GM12873 (cell line): ENCODE measurements around the gene ANKRD27.
A peak's percentile ranks its signal among the peaks of the same experiment; 100 is the strongest.

Source experiments
- TF ChIP-seq, protein P1 (sequence below): IDR thresholded peaks from 2 replicates; pipeline ENCODE4 v1.5.1; 2012; ENCODE audit warnings: low read depth, mild to moderate bottlenecking, moderate library complexity, low read length, control low read depth; ENCODE audit not compliant: insufficient read depth; ENCODE audit errors: missing control alignments

The ANKRD27 gene

DNA sequence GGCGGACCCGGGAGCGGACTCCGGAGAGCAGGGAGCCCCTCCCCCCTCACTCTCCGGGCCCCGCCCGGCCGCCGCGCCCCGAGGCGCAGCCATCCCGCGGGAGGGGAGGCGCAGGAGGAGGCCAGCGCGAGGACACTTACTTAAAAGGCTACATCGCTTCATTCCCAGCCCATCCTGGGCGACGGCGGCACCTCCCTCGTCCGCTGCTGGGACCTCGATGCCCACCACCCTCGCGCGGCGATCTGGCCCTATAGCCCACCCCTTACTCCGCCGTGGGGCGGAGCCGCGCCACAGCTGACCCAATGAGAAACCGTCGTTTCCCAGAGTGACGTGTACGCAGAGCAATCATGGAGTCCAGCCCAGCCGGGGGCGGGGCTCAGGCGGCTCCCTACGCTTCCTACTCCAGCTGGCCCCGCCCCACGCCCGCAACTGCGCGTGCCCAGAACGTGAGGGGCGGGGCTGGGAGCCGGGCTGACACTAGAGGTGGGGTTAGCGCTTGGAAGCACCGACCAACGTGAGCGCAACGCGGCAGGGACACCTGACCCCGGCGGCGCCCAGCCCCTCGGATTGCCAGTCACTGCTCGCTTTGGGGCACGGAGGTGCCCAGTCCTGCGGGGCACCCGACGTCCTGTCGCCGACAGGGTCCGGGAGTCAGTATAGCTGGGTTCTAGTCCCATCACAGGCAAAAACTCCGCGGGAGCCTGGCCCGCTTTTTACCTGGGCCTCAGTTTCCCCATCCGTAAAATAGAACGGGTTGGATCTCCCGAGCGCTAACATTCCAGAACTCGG is at the start of gene ANKRD27:
Gene ANKRD27, minus strand, starts transcription at position 250 of the 789 bp plus-strand sequence. CDS start 16,165 bp downstream, outside the sequence.
- TF ChIP-seq, protein P1, sequence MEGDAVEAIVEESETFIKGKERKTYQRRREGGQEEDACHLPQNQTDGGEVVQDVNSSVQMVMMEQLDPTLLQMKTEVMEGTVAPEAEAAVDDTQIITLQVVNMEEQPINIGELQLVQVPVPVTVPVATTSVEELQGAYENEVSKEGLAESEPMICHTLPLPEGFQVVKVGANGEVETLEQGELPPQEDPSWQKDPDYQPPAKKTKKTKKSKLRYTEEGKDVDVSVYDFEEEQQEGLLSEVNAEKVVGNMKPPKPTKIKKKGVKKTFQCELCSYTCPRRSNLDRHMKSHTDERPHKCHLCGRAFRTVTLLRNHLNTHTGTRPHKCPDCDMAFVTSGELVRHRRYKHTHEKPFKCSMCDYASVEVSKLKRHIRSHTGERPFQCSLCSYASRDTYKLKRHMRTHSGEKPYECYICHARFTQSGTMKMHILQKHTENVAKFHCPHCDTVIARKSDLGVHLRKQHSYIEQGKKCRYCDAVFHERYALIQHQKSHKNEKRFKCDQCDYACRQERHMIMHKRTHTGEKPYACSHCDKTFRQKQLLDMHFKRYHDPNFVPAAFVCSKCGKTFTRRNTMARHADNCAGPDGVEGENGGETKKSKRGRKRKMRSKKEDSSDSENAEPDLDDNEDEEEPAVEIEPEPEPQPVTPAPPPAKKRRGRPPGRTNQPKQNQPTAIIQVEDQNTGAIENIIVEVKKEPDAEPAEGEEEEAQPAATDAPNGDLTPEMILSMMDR: peak; percentile 9

DNA sequence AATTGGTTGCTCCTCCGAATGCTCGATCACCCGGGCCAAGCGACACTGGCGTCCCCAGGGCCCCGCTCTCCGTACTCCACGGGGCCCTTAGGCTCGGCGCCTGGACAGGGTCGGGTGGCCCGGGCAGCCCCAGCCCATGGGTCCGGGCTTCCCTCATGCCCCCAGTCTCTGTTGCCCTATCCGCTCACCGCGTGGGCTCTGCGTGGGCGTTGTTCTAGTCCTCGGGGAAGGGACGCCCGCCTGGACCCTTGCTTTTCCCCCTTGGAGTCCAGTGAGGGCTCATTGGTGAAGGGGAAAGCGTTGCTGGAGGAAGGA is 45.9 kb upstream of the ANKRD27 start:
- TF ChIP-seq, protein P1: no peak

DNA sequence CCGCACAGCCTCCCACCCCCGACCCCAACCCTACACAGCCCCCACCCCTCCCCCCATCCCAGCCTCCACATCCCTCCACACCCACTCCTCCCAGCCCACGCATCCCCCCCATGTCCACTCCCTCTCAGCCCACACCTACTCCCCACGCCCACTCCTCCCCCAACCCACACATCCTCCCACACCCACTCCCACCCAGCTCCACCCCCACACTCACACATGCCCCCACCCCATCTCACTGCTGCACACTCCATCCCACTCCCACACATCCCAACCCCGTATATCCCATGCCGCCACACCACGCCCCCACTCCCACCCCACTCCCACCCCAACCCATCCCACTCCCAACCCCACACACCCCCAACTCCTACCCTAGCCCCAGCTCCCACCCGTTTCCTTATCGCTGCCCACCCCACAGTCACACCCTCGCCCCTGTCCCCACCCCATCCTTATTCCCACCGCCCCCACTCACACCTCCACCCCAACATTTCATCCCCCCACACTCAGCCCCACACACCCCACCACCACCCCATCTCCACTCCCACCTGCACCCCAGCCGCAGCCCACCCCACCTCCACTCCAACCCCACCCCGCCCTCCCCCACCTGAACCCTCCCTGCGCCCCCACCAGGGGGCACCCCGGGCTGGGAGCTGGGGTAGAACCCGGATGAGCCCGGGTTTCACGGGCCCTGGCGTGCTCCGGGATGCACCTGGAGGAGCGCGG is 45.4 kb upstream of the ANKRD27 start:
- TF ChIP-seq, protein P1: no peak

DNA sequence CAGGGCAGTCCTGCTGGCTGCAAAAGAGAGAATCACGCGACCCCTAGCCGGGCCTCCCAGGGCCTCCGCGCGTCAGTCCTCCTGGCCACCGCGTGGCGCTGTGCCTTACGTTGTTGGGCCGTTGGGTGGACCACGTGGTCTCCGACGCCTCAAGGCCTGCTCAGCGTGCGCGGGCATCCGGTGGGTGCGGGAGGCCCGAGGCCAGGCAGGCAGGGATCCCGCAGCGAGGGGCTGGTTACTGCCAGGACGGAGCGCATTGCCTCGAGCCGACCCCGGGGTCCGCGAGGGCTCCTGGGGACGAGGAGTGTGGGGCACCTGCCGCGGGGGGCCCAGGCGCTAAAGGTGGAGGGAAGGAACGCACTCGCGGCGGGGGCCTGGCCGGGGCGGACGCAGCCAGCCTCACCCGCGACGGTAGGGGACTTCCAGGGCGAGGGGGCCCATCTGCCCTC is 44.7 kb upstream of the ANKRD27 start, which contains the start of gene TDRD12:
Gene TDRD12, plus strand, starts transcription at position 157 of the 449 bp plus-strand sequence. CDS start 306 bp downstream, outside the sequence.
- TF ChIP-seq, protein P1: peak; percentile 11

- TF ChIP-seq, protein P1: no peak
Measured at GRCh38 chr19:32718286-32718685, 43.3 kb upstream of the ANKRD27 start.

DNA sequence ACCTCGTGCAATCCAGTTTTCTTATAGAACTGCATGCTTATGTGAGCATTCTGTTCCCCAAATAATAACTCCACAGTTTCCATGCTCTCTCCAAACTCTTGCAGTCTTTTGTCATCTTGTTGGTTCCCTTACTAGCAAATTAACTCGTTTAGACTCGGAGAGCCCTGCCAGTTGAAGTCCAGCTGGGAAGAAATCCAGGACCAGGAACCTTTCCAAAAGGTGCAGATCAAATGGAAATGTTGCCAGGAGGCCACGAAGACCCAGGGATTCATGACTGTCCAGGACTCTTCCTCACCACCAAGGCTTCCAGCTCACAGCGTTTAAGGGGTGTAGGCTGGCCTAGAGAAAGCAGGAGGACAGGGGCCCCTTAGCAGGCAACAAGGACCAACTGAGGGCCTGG is 42.5 kb upstream of the ANKRD27 start:
- TF ChIP-seq, protein P1: no peak

DNA sequence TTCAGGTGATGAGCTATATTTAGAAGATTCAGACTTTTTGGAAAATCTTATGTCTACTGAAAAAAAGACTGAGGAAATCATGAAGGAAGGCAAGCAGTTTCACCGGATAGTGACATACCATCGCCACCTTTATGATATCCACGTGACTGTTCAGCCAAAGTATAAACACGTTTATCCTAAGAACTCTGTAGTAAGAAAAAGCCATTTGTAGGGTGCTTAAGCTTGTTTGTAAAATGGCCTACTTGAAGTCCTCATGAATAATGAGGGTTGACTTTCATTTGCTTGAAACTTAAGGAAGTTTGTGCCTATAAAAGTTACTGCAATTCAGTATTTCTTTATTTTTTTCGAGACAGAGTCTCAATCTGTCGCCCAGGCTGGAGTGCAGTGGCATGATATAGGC is 36.8 kb upstream of the ANKRD27 start:
- TF ChIP-seq, protein P1: no peak
